ENCODE measurements around the gene MEI1. TPM values are rescaled to one million over a fixed set of nuclear protein-coding genes. Genes with fewer than 3 reads are reported as not detected.

Gene MEI1
- total RNA-seq, 1 experiment from 2014 or later = 0.35 TPM

DNA sequence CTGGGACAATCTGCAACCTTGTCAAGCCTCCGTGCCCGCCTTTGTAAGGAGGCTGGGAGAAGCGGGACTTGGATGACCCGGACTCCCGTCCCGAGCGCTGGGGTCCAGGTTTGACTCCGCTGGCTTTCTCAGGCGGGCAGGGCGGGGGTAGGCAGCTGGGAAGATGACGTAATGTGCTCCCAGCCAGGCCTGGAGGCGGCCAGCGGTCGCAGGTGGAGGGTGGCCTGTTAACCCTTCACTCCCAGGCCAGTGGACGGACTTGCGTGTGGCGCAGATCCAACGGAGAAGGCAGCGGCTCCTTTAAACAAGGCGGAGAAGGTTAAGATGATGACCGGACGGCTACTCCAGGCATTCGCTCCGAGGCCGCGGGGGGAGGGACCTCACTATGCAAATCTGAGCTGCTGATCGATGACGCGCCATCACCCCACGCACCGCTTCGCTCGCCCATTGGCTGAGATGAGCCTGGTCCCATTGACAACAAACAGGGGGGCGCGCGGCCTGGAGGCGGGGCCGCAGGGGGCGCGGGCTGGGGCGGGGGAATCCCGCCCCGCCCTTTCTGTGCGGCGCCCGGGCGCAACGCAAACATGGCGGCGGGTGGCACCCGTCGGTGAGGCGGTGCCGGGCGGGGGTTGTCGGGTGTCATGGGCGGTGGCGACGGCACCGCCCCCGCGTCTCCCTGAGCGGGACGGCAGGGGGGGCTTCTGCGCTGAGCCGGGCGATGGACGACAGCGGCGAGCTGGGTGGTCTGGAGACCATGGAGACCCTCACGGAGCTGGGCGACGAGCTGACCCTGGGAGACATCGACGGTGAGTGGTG is 133.5 kb downstream of the MEI1 start, which contains the start of gene SREBF2 (continued):
- TF ChIP-seq, protein P1, sequence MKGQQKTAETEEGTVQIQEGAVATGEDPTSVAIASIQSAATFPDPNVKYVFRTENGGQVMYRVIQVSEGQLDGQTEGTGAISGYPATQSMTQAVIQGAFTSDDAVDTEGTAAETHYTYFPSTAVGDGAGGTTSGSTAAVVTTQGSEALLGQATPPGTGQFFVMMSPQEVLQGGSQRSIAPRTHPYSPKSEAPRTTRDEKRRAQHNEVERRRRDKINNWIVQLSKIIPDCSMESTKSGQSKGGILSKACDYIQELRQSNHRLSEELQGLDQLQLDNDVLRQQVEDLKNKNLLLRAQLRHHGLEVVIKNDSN (CRISPR knock-in tag; IDR thresholded peaks at IDR 0.05) = 0 out of 2 replicates have a peak, but pooled peaks have one; percentile 34
- TF ChIP-seq, protein P2, sequence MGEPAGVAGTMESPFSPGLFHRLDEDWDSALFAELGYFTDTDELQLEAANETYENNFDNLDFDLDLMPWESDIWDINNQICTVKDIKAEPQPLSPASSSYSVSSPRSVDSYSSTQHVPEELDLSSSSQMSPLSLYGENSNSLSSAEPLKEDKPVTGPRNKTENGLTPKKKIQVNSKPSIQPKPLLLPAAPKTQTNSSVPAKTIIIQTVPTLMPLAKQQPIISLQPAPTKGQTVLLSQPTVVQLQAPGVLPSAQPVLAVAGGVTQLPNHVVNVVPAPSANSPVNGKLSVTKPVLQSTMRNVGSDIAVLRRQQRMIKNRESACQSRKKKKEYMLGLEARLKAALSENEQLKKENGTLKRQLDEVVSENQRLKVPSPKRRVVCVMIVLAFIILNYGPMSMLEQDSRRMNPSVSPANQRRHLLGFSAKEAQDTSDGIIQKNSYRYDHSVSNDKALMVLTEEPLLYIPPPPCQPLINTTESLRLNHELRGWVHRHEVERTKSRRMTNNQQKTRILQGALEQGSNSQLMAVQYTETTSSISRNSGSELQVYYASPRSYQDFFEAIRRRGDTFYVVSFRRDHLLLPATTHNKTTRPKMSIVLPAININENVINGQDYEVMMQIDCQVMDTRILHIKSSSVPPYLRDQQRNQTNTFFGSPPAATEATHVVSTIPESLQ (CRISPR knock-in tag; IDR thresholded peaks at IDR 0.05) = no peak
- TF ChIP-seq, protein P3, sequence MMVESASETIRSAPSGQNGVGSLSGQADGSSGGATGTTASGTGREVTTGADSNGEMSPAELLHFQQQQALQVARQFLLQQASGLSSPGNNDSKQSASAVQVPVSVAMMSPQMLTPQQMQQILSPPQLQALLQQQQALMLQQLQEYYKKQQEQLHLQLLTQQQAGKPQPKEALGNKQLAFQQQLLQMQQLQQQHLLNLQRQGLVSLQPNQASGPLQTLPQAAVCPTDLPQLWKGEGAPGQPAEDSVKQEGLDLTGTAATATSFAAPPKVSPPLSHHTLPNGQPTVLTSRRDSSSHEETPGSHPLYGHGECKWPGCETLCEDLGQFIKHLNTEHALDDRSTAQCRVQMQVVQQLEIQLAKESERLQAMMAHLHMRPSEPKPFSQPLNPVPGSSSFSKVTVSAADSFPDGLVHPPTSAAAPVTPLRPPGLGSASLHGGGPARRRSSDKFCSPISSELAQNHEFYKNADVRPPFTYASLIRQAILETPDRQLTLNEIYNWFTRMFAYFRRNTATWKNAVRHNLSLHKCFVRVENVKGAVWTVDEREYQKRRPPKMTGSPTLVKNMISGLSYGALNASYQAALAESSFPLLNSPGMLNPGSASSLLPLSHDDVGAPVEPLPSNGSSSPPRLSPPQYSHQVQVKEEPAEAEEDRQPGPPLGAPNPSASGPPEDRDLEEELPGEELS (CRISPR knock-in tag; IDR thresholded peaks at IDR 0.05) = no peak; the same call in 1 of the 2 replicates
- TF ChIP-seq EMX1 (CRISPR knock-in tag; IDR thresholded peaks at IDR 0.05) = no peak
- TF ChIP-seq, protein P4, sequence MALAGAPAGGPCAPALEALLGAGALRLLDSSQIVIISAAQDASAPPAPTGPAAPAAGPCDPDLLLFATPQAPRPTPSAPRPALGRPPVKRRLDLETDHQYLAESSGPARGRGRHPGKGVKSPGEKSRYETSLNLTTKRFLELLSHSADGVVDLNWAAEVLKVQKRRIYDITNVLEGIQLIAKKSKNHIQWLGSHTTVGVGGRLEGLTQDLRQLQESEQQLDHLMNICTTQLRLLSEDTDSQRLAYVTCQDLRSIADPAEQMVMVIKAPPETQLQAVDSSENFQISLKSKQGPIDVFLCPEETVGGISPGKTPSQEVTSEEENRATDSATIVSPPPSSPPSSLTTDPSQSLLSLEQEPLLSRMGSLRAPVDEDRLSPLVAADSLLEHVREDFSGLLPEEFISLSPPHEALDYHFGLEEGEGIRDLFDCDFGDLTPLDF (CRISPR knock-in tag; IDR thresholded peaks at IDR 0.05) = no peak
- TF ChIP-seq ETV6 (CRISPR knock-in tag; IDR thresholded peaks at IDR 0.05) = peak; percentile 90
- TF ChIP-seq, protein P5, sequence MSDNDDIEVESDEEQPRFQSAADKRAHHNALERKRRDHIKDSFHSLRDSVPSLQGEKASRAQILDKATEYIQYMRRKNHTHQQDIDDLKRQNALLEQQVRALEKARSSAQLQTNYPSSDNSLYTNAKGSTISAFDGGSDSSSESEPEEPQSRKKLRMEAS (CRISPR knock-in tag; IDR thresholded peaks at IDR 0.05) = peak; percentile 65
- TF ChIP-seq, protein P6, sequence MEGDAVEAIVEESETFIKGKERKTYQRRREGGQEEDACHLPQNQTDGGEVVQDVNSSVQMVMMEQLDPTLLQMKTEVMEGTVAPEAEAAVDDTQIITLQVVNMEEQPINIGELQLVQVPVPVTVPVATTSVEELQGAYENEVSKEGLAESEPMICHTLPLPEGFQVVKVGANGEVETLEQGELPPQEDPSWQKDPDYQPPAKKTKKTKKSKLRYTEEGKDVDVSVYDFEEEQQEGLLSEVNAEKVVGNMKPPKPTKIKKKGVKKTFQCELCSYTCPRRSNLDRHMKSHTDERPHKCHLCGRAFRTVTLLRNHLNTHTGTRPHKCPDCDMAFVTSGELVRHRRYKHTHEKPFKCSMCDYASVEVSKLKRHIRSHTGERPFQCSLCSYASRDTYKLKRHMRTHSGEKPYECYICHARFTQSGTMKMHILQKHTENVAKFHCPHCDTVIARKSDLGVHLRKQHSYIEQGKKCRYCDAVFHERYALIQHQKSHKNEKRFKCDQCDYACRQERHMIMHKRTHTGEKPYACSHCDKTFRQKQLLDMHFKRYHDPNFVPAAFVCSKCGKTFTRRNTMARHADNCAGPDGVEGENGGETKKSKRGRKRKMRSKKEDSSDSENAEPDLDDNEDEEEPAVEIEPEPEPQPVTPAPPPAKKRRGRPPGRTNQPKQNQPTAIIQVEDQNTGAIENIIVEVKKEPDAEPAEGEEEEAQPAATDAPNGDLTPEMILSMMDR (IDR thresholded peaks at IDR 0.05) = no peak
- TF ChIP-seq GABPB1 (CRISPR knock-in tag; IDR thresholded peaks at IDR 0.05) = peak; percentile 94
- TF ChIP-seq NFATC4 (CRISPR knock-in tag; IDR thresholded peaks at IDR 0.05) = no peak
- peak; percentile 19; the same call in 1 of the 2 replicates for TF ChIP-seq JUN (CRISPR knock-in tag; IDR thresholded peaks at IDR 0.05)
- TF ChIP-seq, protein P7, sequence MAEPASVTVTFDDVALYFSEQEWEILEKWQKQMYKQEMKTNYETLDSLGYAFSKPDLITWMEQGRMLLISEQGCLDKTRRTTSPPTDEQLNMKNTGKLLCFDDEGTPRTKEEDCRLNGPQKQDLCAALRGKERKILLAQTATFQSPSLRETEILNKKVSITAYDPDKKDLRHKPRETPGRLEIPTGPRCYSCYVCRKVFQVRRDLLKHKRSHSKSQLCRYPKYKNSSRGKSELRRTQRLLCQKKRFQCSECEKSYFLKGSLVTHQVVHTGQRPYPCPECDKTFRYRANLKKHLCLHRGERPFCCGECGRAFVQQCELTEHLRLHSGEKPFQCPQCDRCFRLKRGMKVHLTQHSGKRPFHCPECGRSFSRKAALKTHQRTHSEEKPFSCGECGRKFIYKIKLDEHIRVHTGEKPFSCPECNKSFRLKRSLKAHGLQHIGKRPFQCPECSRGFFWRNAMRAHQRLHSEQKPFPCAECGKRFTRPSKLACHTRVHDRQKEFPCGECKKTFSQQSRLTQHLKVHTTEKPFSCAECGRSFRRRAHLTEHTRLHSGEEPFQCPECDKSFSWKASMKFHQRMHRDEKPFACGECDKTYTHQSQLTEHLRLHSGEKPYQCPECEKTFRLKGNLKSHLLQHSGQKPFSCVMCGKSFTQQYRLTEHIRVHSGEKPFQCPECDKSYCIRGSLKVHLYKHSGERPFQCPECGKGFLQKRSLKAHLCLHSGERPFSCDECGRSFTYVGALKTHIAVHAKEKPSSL (CRISPR knock-in tag; conservative IDR thresholded peaks at IDR 0.05) = no peak
- TF ChIP-seq, protein P8, sequence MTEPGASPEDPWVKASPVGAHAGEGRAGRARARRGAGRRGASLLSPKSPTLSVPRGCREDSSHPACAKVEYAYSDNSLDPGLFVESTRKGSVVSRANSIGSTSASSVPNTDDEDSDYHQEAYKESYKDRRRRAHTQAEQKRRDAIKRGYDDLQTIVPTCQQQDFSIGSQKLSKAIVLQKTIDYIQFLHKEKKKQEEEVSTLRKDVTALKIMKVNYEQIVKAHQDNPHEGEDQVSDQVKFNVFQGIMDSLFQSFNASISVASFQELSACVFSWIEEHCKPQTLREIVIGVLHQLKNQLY (CRISPR knock-in tag; IDR thresholded peaks at IDR 0.05) = no peak
- no peak for TF ChIP-seq CREB1 (CRISPR knock-in tag; IDR thresholded peaks at IDR 0.05)
- TF ChIP-seq, protein P9, sequence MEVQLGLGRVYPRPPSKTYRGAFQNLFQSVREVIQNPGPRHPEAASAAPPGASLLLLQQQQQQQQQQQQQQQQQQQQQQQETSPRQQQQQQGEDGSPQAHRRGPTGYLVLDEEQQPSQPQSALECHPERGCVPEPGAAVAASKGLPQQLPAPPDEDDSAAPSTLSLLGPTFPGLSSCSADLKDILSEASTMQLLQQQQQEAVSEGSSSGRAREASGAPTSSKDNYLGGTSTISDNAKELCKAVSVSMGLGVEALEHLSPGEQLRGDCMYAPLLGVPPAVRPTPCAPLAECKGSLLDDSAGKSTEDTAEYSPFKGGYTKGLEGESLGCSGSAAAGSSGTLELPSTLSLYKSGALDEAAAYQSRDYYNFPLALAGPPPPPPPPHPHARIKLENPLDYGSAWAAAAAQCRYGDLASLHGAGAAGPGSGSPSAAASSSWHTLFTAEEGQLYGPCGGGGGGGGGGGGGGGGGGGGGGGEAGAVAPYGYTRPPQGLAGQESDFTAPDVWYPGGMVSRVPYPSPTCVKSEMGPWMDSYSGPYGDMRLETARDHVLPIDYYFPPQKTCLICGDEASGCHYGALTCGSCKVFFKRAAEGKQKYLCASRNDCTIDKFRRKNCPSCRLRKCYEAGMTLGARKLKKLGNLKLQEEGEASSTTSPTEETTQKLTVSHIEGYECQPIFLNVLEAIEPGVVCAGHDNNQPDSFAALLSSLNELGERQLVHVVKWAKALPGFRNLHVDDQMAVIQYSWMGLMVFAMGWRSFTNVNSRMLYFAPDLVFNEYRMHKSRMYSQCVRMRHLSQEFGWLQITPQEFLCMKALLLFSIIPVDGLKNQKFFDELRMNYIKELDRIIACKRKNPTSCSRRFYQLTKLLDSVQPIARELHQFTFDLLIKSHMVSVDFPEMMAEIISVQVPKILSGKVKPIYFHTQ (CRISPR knock-in tag; IDR thresholded peaks at IDR 0.05) = no peak
- TF ChIP-seq, protein P10, sequence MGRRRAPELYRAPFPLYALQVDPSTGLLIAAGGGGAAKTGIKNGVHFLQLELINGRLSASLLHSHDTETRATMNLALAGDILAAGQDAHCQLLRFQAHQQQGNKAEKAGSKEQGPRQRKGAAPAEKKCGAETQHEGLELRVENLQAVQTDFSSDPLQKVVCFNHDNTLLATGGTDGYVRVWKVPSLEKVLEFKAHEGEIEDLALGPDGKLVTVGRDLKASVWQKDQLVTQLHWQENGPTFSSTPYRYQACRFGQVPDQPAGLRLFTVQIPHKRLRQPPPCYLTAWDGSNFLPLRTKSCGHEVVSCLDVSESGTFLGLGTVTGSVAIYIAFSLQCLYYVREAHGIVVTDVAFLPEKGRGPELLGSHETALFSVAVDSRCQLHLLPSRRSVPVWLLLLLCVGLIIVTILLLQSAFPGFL (CRISPR knock-in tag; IDR thresholded peaks at IDR 0.05; ENCODE audit: borderline replicate concordance) = no peak
- TF ChIP-seq, protein P11, sequence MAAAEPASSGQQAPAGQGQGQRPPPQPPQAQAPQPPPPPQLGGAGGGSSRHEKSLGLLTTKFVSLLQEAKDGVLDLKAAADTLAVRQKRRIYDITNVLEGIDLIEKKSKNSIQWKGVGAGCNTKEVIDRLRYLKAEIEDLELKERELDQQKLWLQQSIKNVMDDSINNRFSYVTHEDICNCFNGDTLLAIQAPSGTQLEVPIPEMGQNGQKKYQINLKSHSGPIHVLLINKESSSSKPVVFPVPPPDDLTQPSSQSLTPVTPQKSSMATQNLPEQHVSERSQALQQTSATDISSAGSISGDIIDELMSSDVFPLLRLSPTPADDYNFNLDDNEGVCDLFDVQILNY (CRISPR knock-in tag; IDR thresholded peaks at IDR 0.05) = peak; percentile 36; the same call in 1 of the 2 replicates
- TF ChIP-seq, protein P12, sequence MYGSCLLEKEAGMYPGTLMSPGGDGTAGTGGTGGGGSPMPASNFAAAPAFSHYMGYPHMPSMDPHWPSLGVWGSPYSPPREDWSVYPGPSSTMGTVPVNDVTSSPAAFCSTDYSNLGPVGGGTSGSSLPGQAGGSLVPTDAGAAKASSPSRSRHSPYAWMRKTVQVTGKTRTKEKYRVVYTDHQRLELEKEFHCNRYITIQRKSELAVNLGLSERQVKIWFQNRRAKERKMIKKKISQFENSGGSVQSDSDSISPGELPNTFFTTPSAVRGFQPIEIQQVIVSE (CRISPR knock-in tag; IDR thresholded peaks at IDR 0.05; ENCODE audit: borderline replicate concordance) = no peak
- no peak for TF ChIP-seq IRF2 (CRISPR knock-in tag; IDR thresholded peaks at IDR 0.05; ENCODE audit: borderline replicate concordance, low read depth)
- TF ChIP-seq NFYB (CRISPR knock-in tag; conservative IDR thresholded peaks at IDR 0.05; ENCODE audit: low read depth) = peak; percentile 89

Data from WTC11 (cell line).